Mesenchymal stem cell (in vitro differentiated cells and primary cell): Measurements from ENCODE around the gene ARHGAP44.

ENCODE experiments used
- DNase-seq: peaks from one replicate; pipeline ENCODE4 v3.0.0-alpha.2; 2013
- H2AFZ ChIP-seq: one replicate; pipeline ENCODE4 v1.6.1; 2013; ENCODE audit warnings: low read depth, mild to moderate bottlenecking, control low read depth, inconsistent platforms, low read length, moderate library complexity
- H2AK5ac ChIP-seq: 2 replicates; pipeline ENCODE4 v1.6.1; 2013; ENCODE audit warnings: low read length, moderate library complexity, mild to moderate bottlenecking, inconsistent platforms; ENCODE audit not compliant: severe bottlenecking
- H2BK120ac ChIP-seq: one replicate; pipeline ENCODE4 v1.6.1; 2013; ENCODE audit warnings: low read depth, mild to moderate bottlenecking, inconsistent platforms, low read length, moderate library complexity
- H2BK12ac ChIP-seq, 2 experiments: one replicate each; pipeline ENCODE4 v1.6.1; 2013; ENCODE audit warnings: inconsistent platforms in 2 of 2, low read length in 2 of 2, mild to moderate bottlenecking in 2 of 2, moderate library complexity in 2 of 2, control low read depth in 1 of 2
- H2BK15ac ChIP-seq: one replicate; pipeline ENCODE4 v1.6.1; 2013; ENCODE audit warnings: mild to moderate bottlenecking, low read depth, inconsistent platforms; ENCODE audit not compliant: poor library complexity, severe bottlenecking
- H2BK5ac ChIP-seq: 2 replicates; pipeline ENCODE4 v1.6.1; 2013; ENCODE audit warnings: low read depth, mild to moderate bottlenecking, low read length, control low read depth, inconsistent platforms; ENCODE audit not compliant: poor library complexity, severe bottlenecking
- H3K14ac ChIP-seq, 2 experiments: one replicate each; pipeline ENCODE4 v1.6.1; 2013; ENCODE audit warnings: inconsistent platforms in 2 of 2, low read length in 2 of 2, control low read depth in 1 of 2, mild to moderate bottlenecking in 1 of 2, moderate library complexity in 1 of 2
- H3K18ac ChIP-seq, 2 experiments: one replicate each; pipeline ENCODE4 v1.6.1; 2013; ENCODE audit warnings: inconsistent platforms in 2 of 2, low read length in 2 of 2, control low read depth in 1 of 2, low read depth in 1 of 2, mild to moderate bottlenecking in 1 of 2
- H3K23ac ChIP-seq, 2 experiments: one replicate each; pipeline ENCODE4 v1.6.1; 2013; ENCODE audit warnings: inconsistent platforms in 2 of 2, low read length in 2 of 2, mild to moderate bottlenecking in 2 of 2, moderate library complexity in 2 of 2, control low read depth in 1 of 2
- H3K27ac ChIP-seq: 2 replicates; pipeline ENCODE4 v1.5.1; 2013; ENCODE audit warnings: mild to moderate bottlenecking, moderate library complexity, low read length, control low read depth, inconsistent platforms; ENCODE audit not compliant: poor library complexity, severe bottlenecking
- H3K27me3 ChIP-seq, 2 experiments: 2 replicates each; pipeline versions ENCODE4 v1.6.1 to v1.7.0; 2013; ENCODE audit warnings: low read length in 2 of 2, mild to moderate bottlenecking in 2 of 2, moderate library complexity in 2 of 2, control low read depth in 1 of 2, inconsistent platforms in 1 of 2; ENCODE audit not compliant: control insufficient read depth in 1 of 2, insufficient read depth in 1 of 2
- H3K36me3 ChIP-seq, 2 experiments: 2 replicates each; pipeline versions ENCODE4 v1.6.1 to v1.7.0; 2013; ENCODE audit warnings: low read length in 2 of 2, control low read depth in 1 of 2, inconsistent platforms in 1 of 2, low read depth in 1 of 2, mild to moderate bottlenecking in 1 of 2; ENCODE audit not compliant: insufficient read depth in 2 of 2, control insufficient read depth in 1 of 2
- H3K4ac ChIP-seq, 2 experiments: one replicate each; pipeline ENCODE4 v1.6.1; 2013; ENCODE audit warnings: inconsistent platforms in 2 of 2, low read length in 2 of 2, mild to moderate bottlenecking in 2 of 2, moderate library complexity in 2 of 2, control low read depth in 1 of 2, low read depth in 1 of 2
- H3K4me1 ChIP-seq: 2 replicates; pipeline ENCODE4 v1.6.1; 2013; ENCODE audit warnings: low read depth, low read length, control low read depth; ENCODE audit not compliant: control insufficient read depth, insufficient read depth
- H3K4me2 ChIP-seq: 2 replicates; pipeline ENCODE4 v1.6.1; 2013; ENCODE audit warnings: low read length, mild to moderate bottlenecking, inconsistent platforms; ENCODE audit not compliant: poor library complexity, severe bottlenecking
- H3K4me3 ChIP-seq, 2 experiments: 2 replicates each; pipeline versions ENCODE4 v1.5.1 to v1.7.0; 2013; ENCODE audit warnings: low read length in 2 of 2, mild to moderate bottlenecking in 2 of 2, control low read depth in 1 of 2, low read depth in 1 of 2; ENCODE audit not compliant: insufficient read depth in 1 of 2
- H3K79me1 ChIP-seq: replicated peaks from 2 replicates; pipeline ENCODE4 v1.6.1; 2013; ENCODE audit warnings: mild to moderate bottlenecking, control low read depth, low read length, inconsistent platforms; ENCODE audit not compliant: poor library complexity, severe bottlenecking
- H3K9ac ChIP-seq: 2 replicates; pipeline ENCODE4 v1.7.0; 2013; ENCODE audit warnings: mild to moderate bottlenecking, low read length, moderate library complexity
- H3K9me3 ChIP-seq: 2 replicates; pipeline ENCODE4 v1.7.0; 2013; ENCODE audit warnings: mild to moderate bottlenecking, low read length; ENCODE audit not compliant: control insufficient read depth
- H4K8ac ChIP-seq: one replicate; pipeline ENCODE4 v1.6.1; 2013; ENCODE audit warnings: inconsistent platforms, mild to moderate bottlenecking, low read length, moderate library complexity
- H4K91ac ChIP-seq: one replicate; pipeline ENCODE4 v1.6.1; 2013; ENCODE audit warnings: mild to moderate bottlenecking, low read length, inconsistent platforms
- WGBS: methylation state at CpG from one replicate; pipeline ENCODE4 v1.1.7; 2013; ENCODE audit warnings: mixed read lengths; 5-methylcytosine and 5-hydroxymethylcytosine counted together

Gene ARHGAP44

GRCh38 chr17:12765548-12765947, 23.8 kb upstream of the ARHGAP44 start:
- Histone ChIP-seq H2BK15ac (no peak overlapping the region), H4K91ac (no peak overlapping the region)

GRCh38 chr17:12768255-12768654, 21.0 kb upstream of the ARHGAP44 start:
- Histone ChIP-seq H3K14ac (no peak overlapping the region), H3K4me1 (no peaks in the 10 kb centered on the region), H3K9ac (peak overlapping the region; percentile 16), H3K79me1 (no peaks in the 10 kb centered on the region), H2BK15ac (no peak overlapping the region), H3K4ac (no peak overlapping the region), H3K27me3 (peaks cover 0 to 25% of the 10 kb centered on the region in 2 experiments), H2BK120ac (no peak overlapping the region), H3K4me2 (no peak overlapping the region), H3K4me3 (peak overlapping the region in 1 of 2 experiments; percentile 1), H2AFZ (no peak overlapping the region), H2AK5ac (no peak overlapping the region), H2BK12ac (no peak overlapping the region), H3K9me3 (no peaks in the 10 kb centered on the region), H3K27ac (no peak overlapping the region), H4K91ac (no peak overlapping the region), H3K18ac (no peak overlapping the region), H4K8ac (no peak overlapping the region), H3K23ac (no peak overlapping the region), H2BK5ac (no peak overlapping the region), H3K36me3 (no peaks in the 10 kb centered on the region)
- 84% methylated on average over 4 of the region's 4 CpGs for WGBS
- DNase-seq, result no peak

More at GRCh38 chr17:12765548-12765947, 23.8 kb upstream of the ARHGAP44 start:
- H2AK5ac ChIP-seq, result no peak overlapping the region
- 36% methylated on average over 4 of the region's 6 CpGs for WGBS
- H2BK5ac ChIP-seq, result no peak overlapping the region
- no peak overlapping the region for H3K4ac ChIP-seq
- peak; percentile 77 for DNase-seq
- H3K14ac ChIP-seq, result no peak overlapping the region
- H3K79me1 ChIP-seq, result no peaks in the 10 kb centered on the region
- no peak overlapping the region for H2BK12ac ChIP-seq
- no peaks in the 10 kb centered on the region for H3K9me3 ChIP-seq
- H3K4me2 ChIP-seq, result no peak overlapping the region
- no peak overlapping the region for H2AFZ ChIP-seq
- no peak overlapping the region for H3K23ac ChIP-seq
- H3K27ac ChIP-seq, result no peak overlapping the region
- H3K9ac ChIP-seq, result no peak overlapping the region
- H4K8ac ChIP-seq, result no peak overlapping the region
- H3K36me3 ChIP-seq, result no peaks in the 10 kb centered on the region
- no peaks in the 10 kb centered on the region for H3K4me1 ChIP-seq
- no peak overlapping the region for H2BK120ac ChIP-seq
- H3K27me3 ChIP-seq, result peaks cover 0 to 11% of the 10 kb centered on the region in 2 experiments
- H3K4me3 ChIP-seq, result no peak overlapping the region
- H3K18ac ChIP-seq, result no peak overlapping the region

GRCh38 chr17:12769981-12770380, 19.3 kb upstream of the ARHGAP44 start:
- no peak overlapping the region for H3K18ac ChIP-seq
- no peak overlapping the region for H2AFZ ChIP-seq
- no peak overlapping the region for H2BK120ac ChIP-seq
- H3K79me1 ChIP-seq, result no peaks in the 10 kb centered on the region
- H3K9me3 ChIP-seq, result no peaks in the 10 kb centered on the region
- no peak overlapping the region for H3K27ac ChIP-seq
- no peak overlapping the region for H2BK5ac ChIP-seq
- no peak overlapping the region for H3K23ac ChIP-seq
- H3K4me3 ChIP-seq, result no peak overlapping the region
- H3K4me2 ChIP-seq, result no peak overlapping the region
- H3K27me3 ChIP-seq, result peaks cover 0 to 17% of the 10 kb centered on the region in 2 experiments
- 98% methylated on average over 6 of the region's 6 CpGs for WGBS
- no peak overlapping the region for H2BK15ac ChIP-seq
- no peak overlapping the region for H4K91ac ChIP-seq
- H2BK12ac ChIP-seq, result no peak overlapping the region
- no peak overlapping the region for H3K4ac ChIP-seq
- no peaks in the 10 kb centered on the region for H3K4me1 ChIP-seq
- no peak overlapping the region for H3K14ac ChIP-seq
- no peak overlapping the region for H4K8ac ChIP-seq
- no peaks in the 10 kb centered on the region for H3K36me3 ChIP-seq
- H2AK5ac ChIP-seq, result no peak overlapping the region
- no peak for DNase-seq
- no peak overlapping the region for H3K9ac ChIP-seq

- Histone ChIP-seq H2BK5ac (no peak overlapping the region), H3K27ac (no peak overlapping the region)
- 57% methylated on average over 1 of the region's 1 CpG for WGBS
Measured at GRCh38 chr17:12773153-12773552, 16.1 kb upstream of the ARHGAP44 start.

More at GRCh38 chr17:12773153-12773552, 16.1 kb upstream of the ARHGAP44 start:
- no peak overlapping the region for H2AFZ ChIP-seq
- H2BK15ac ChIP-seq, result no peak overlapping the region
- no peak overlapping the region for H3K9ac ChIP-seq
- DNase-seq, result no peak
- no peak overlapping the region for H3K23ac ChIP-seq
- H4K8ac ChIP-seq, result no peak overlapping the region
- no peaks in the 10 kb centered on the region for H3K79me1 ChIP-seq
- H3K36me3 ChIP-seq, result no peaks in the 10 kb centered on the region
- no peak overlapping the region for H3K14ac ChIP-seq
- H3K4me3 ChIP-seq, result no peak overlapping the region
- no peak overlapping the region for H2BK120ac ChIP-seq
- H3K18ac ChIP-seq, result no peak overlapping the region
- H3K4me1 ChIP-seq, result no peaks in the 10 kb centered on the region
- H4K91ac ChIP-seq, result no peak overlapping the region
- no peak overlapping the region for H2BK12ac ChIP-seq
- H3K4ac ChIP-seq, result no peak overlapping the region
- H3K4me2 ChIP-seq, result no peak overlapping the region
- no peak overlapping the region for H2AK5ac ChIP-seq
- peaks cover 0 to 19% of the 10 kb centered on the region in 2 experiments for H3K27me3 ChIP-seq
- H3K9me3 ChIP-seq, result no peaks in the 10 kb centered on the region
